GM06990 (cell line): ENCODE measurements around the gene NIM1K.

Experiments used
- DNase-seq: peaks from one replicate; pipeline ENCODE4 v3.0.0-alpha.2; 2011; ENCODE audit not compliant: insufficient read length; ENCODE audit errors: extremely low read depth
- H3K27me3 ChIP-seq: replicated peaks from 2 replicates; pipeline ENCODE4 v1.6.0; 2011; ENCODE audit warnings: low read length; ENCODE audit not compliant: control insufficient read depth, insufficient read depth
- H3K36me3 ChIP-seq: 2 replicates; pipeline ENCODE4 v1.5.1; 2011; ENCODE audit warnings: low read length; ENCODE audit not compliant: control insufficient read depth, insufficient read depth
- H3K4me3 ChIP-seq: replicated peaks from 2 replicates; pipeline ENCODE4 v1.5.1; 2011; ENCODE audit warnings: low read depth, mild to moderate bottlenecking, control low read depth, low read length
- TF ChIP-seq, protein P1 (sequence below): IDR thresholded peaks from 2 replicates; pipeline ENCODE4 v1.5.1; 2011; ENCODE audit warnings: low read length, control low read depth, mild to moderate bottlenecking, inconsistent platforms; ENCODE audit not compliant: insufficient read depth, poor library complexity, severe bottlenecking

Gene NIM1K

DNA sequence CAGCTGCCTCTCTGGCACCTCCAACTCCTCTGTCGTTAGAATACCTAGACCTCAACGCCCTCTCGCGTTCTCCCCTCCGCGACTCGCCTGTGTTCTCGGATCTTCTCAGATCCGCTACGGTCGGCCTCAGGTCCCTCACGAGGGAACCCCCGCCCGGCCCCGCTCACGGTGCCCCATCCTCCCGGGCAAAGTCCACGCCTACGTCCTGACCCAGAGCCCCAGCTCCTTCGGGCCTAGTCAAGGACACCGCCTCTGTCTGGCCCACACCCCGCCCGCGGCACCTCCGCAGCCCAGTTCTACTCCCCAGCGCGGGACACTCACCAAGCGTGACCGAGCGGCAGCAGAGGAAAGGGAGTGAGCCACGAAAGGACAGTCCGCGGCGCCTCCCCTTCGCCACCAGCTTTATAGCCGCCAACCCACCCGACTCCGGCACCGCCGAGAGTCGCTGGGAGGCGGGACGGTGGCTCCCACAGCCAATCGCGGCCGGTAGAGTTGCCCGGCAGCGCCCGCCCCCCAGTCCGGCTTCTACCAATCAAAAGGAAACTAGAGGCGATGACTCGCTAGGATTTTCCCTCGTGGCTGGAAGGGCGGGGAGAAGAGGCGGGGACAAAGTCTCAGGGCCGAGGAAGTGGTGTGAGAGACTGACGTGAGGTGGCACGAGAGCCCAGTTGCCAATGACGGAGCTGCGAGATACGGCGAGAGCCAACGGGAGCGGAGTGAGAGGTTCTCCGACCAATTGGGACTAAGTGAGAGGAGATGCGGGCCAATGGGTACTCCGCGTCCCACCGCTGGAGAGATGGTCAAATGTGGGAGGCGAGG, 121.2 kb downstream of the NIM1K start, which contains the start of gene HMGCS1:
TSS of gene HMGCS1 (minus strand) at position 378 of the 819 bp plus-strand sequence. CDS start 14,447 bp downstream, outside the sequence.
- Histone ChIP-seq H3K27me3 (no peaks in the 10 kb centered on the region), H3K36me3 (no peaks in the 10 kb centered on the region; the same call in 1 of the 2 replicates), H3K4me3 (peak within 1 kb of the TSS; percentile 97)
- peak; percentile 99 for DNase-seq
- TF ChIP-seq, protein P1, sequence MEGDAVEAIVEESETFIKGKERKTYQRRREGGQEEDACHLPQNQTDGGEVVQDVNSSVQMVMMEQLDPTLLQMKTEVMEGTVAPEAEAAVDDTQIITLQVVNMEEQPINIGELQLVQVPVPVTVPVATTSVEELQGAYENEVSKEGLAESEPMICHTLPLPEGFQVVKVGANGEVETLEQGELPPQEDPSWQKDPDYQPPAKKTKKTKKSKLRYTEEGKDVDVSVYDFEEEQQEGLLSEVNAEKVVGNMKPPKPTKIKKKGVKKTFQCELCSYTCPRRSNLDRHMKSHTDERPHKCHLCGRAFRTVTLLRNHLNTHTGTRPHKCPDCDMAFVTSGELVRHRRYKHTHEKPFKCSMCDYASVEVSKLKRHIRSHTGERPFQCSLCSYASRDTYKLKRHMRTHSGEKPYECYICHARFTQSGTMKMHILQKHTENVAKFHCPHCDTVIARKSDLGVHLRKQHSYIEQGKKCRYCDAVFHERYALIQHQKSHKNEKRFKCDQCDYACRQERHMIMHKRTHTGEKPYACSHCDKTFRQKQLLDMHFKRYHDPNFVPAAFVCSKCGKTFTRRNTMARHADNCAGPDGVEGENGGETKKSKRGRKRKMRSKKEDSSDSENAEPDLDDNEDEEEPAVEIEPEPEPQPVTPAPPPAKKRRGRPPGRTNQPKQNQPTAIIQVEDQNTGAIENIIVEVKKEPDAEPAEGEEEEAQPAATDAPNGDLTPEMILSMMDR, result peak; percentile 6

DNA sequence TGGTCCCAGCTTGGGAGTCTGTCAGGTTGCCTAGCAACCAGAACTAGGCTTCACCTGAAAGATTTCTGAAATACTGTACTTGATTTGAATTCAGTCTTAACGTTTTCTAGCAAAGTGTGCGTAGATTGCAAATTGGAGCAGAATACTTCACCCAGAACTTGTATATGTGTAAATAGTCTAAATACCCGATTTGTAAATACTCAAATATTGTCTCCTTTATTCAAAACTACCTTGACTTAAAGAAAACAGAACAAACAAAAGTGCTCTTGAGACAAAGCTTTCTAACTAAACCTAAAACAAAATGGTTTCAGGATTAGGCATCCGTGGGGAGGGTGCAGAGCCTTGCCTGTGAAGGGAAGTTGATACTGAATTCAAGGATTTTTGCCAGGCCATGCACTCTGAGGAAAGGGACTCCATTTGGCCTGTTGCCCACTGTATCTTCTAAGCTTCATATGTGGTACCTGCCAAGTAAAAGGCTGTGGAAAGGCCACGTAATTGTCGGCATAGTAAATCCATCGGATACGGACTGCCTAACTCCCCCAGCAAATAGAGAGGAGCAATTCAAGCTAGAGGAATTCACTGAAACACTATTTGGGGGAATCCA, 121.9 kb downstream of the NIM1K start:
- no peak for DNase-seq
- H3K27me3 ChIP-seq, result no peaks in the 10 kb centered on the region
- TF ChIP-seq, protein P1, result no peak
- H3K36me3 ChIP-seq, result no peaks in the 10 kb centered on the region; the same call in 1 of the 2 replicates
- peak overlapping the region; percentile 37 for H3K4me3 ChIP-seq

DNA sequence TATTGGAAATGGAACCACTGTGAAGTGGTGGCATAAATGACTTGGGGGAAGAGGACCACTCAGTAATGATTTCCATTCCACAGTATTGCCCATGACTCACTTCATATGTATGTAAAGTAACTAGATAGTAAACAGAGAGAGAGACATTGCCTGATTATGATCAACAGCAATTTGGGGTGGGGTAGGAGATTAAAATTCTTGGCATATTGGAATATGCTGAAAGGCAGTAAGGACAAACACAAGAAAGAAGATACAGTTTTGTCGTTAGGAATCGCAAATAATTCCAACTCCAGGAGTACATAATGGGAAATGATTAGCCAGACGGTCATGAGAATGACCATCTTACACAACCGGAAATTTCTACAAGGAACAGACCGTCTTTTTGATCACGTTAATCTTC, 122.7 kb downstream of the NIM1K start:
- TF ChIP-seq, protein P1, result no peak
- H3K4me3 ChIP-seq, result no peak overlapping the region
- DNase-seq, result no peak
- H3K27me3 ChIP-seq, result no peaks in the 10 kb centered on the region
- no peaks in the 10 kb centered on the region for H3K36me3 ChIP-seq

DNA sequence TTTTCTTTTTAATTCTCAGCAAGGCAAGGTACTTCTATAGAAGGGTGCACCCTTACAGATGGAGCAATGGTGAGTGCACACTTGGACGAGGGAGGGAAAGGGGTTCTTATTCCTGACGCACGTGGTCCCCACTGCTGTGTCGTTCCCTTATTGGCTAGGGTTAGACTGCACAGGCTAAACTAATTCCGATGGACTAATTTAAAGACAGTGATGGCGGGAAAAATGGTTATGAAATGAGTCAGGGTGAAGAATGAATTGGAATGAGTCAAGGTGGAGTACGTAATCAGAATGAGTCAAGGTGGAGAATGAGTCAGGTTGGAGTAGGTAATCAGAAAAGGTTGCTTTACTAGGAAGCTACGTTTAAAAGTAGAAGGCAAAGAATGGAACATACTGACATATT, 123.2 kb downstream of the NIM1K start:
- Histone ChIP-seq H3K36me3 (no peaks in the 10 kb centered on the region), H3K27me3 (no peaks in the 10 kb centered on the region), H3K4me3 (no peak overlapping the region)
- no peak for DNase-seq
- TF ChIP-seq, protein P1, result no peak

DNA sequence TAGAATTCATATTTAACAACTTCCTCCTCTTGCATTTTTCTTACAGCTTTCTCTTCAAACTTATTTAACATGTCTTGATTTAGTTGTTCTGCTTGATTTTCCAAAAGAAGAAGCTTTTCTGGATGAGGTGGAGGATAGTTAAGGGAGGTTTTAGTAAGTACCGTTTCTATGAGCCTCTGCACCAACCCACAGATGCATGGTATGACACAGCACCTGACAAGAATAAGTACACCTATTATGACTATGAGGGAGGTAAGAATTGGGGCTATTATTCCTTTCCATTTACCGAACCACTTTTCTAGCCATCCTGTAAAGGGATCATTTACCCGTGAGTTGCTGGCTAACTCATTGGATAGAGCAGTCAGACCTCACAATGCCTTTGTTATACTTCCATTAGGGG, 123.7 kb downstream of the NIM1K start:
- H3K4me3 ChIP-seq, result no peak overlapping the region
- H3K27me3 ChIP-seq, result no peaks in the 10 kb centered on the region
- no peaks in the 10 kb centered on the region for H3K36me3 ChIP-seq
- TF ChIP-seq, protein P1, result no peak
- no peak for DNase-seq
